GM18909 (cell line): ENCODE results near the gene TAF15.

ENCODE experiments used
- ATAC-seq: cut with Tn5 transposase; IDR thresholded peaks from one replicate; pipeline ENCODE4 v1.9.1; 2021; ENCODE audit warnings: mild to moderate bottlenecking; ENCODE audit not compliant: unreplicated experiment, poor library complexity

Gene TAF15

GRCh38 chr17:35808962-35809854, at the start of gene TAF15:
Gene TAF15 (plus strand): TSS chr17:35809484. CDS start chr17:35809570, 86 bp downstream.
- peak; percentile 95 for ATAC-seq

DNA sequence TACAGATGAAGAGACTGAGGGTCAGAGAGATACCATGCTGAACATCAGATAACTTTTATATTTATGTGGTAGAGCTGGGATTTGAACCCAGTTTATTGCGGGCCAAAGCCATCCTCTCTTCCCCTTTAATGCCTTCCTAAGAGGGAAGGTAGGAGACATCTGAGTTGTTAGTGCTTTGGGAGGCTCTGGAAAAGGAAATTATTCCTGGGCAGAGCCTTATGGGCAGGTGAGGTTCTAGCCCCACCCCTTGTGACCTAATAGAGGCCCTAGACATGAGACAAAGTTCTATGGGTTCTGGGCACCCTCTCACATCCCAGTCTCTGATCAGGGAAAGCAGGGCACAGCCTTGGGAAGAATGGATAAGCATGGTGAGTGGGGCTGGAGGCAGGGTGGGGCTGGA, 48.7 kb upstream of the TAF15 start, which contains the start of gene C17orf50:
Gene C17orf50 (plus strand): TSS at position 301 of the 400 bp plus-strand sequence. CDS start 55 bp downstream, at position 356.
- ATAC-seq: no peak

DNA sequence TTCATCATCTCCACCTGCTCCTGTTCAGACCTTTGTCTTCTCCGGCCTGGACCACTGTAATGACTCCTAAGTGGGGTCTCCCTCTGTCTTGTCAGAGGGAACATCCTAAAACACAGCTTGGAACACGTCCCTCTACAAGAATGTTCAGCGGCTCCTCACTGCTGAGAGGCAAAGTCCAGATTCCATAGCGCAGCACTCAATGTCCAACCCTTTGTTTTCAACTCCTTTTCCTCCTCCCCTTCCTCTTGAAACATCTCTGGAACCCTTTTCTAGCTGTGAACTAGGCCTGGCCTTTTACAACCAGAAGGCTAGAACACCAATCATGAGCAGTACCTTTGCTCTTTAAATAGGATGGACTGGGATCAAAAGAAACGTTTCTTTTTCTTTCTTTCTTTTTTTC, 47.7 kb upstream of the TAF15 start:
- ATAC-seq: no peak

DNA sequence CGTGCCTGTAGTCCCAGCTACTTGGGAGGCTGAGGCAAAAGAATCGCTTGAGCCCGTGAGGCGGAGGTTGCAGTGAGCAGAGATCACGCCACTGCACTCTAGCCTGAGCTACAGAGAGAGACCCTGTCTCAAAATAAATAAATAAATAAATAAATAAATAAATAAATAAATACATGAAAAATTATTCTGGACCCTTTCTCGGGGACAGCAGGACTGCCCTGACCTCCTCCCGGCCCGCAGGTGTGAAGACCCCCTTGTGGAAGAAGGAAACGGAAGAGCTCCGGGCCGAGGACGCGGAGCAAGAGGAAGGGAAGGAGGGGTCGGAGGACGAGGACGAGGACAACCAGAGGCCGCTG, 45.5 kb upstream of the TAF15 start:
- no peak for ATAC-seq

GRCh38 chr17:35764123-35764991, 44.9 kb upstream of the TAF15 start:
- peak; percentile 88 for ATAC-seq

GRCh38 chr17:35765086-35765710, 44.1 kb upstream of the TAF15 start:
- ATAC-seq: no peak

GRCh38 chr17:35765756-35766488, 43.4 kb upstream of the TAF15 start:
- no peak for ATAC-seq

DNA sequence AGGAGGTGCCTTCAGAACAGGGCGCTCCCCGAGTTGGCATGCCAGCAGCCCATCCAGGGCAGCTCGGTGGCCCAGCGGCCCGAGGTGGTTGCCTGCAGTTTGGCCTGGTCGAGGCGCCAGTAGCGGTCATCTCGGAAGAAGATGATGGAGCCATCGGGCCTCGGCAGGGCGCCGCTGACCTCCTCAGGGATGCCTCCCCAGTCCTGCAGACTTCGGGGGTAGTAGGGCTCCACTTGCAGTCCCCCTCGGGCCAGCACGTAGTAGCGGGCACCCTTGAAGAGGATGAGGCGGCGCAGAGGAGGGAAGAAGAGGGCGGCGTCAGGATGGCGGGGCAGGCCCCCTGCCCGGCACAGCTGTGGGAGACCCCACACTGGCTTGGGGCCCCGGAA, 42.8 kb upstream of the TAF15 start:
- ATAC-seq: no peak

DNA sequence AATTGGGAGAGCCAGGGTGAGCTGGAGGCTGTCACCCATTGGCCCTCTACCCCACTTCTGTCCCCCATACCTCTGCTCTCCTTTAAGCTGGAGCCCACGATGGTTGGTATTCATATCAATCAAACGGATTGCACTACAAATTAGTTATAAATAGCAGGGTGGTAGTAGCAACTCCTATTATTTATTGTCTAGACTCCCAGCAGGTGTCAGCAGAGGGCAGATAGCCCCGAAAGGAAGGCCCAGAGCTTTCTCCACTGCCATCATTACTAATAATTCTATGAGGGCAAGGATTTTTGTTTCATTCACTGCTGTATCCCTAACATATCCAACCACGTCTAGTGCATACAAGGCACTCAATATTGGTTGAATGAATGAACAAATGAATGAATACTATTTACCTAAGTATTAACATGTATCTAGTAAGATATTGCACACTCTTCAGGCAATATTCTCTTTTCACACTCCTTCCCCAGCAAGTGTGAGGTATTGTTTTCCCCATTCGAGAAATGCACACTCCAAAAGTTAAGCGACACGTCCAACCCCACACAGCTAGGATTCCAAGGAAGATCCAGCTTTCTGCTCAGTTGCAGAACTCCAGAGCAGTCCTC, 42.3 kb upstream of the TAF15 start:
- no peak for ATAC-seq

DNA sequence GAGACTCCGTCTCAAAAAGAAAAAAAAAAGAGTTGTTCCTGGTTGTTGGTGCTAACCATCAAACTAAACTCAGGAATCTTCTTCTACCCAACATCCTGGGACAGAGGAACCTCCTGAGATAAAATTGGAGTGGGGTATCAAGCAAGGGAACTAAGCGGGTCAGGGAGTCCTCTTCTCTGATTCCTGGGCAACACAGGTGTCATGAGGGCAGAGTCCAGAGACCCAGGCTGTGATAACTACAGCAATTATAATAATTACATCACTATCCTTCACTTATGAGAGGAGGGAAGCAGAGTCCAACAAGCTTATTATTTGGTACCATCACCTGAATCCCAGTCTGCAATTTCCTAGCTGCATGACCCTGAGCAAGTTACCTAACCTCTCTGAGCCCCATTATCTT, 40.5 kb upstream of the TAF15 start:
- ATAC-seq: no peak

DNA sequence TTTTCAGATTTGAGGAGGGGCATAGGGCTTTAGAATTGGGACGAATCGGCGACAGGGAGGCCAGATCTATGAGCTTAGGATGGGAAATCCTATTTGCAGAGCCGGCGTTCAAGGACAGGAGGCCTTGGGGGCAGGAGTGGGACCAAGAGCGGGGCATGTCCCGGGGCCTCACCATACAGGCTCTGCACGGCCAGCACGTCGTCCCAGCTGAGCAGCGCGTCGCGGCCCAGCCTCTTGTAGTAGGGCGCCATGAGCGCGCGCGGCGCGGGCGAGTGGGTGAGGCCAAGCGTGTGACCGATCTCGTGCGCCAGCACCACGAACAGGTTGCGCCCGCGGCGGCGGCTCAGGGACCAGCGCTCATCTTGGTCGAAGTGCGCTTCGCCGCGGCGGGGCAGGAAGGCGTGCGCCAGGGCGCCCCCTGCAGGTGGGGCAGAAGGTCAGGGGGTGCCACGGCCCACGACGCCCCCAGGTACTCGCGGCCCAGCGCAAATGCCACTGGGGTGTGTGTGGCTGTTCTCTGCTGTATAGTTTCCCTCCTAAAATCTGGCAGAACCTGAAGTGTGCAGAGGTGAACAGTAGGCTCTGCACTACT, 39.3 kb upstream of the TAF15 start:
- no peak for ATAC-seq

GRCh38 chr17:35773129-35773528, 36.2 kb upstream of the TAF15 start:
- ATAC-seq: no peak

- ATAC-seq: no peak
Observed at GRCh38 chr17:35773679-35774425, 35.4 kb upstream of the TAF15 start.

GRCh38 chr17:35774499-35774898, 34.8 kb upstream of the TAF15 start:
- ATAC-seq: no peak

DNA sequence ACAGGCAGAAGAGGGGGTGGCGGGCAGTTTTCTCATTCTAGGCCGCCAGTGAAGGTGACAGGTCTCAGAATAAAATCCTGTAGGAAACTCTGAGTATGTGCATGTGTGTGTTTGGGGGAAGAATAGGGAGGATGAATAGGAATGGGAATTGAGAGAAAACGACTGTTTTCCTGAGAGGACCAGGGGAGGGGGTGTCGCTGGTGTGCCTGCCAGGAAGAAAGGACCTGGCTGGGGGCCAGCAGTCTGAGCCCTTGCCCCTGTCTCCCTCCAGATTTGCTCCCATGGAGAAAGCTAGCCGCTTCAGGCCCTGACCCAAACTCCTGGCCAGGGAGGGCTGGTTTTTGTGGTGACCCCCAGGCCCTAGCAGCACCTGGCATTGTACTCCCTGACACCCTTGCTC, 34.2 kb upstream of the TAF15 start:
- ATAC-seq: no peak

- ATAC-seq: no peak
Observed at GRCh38 chr17:35775583-35775982, 33.7 kb upstream of the TAF15 start.

DNA sequence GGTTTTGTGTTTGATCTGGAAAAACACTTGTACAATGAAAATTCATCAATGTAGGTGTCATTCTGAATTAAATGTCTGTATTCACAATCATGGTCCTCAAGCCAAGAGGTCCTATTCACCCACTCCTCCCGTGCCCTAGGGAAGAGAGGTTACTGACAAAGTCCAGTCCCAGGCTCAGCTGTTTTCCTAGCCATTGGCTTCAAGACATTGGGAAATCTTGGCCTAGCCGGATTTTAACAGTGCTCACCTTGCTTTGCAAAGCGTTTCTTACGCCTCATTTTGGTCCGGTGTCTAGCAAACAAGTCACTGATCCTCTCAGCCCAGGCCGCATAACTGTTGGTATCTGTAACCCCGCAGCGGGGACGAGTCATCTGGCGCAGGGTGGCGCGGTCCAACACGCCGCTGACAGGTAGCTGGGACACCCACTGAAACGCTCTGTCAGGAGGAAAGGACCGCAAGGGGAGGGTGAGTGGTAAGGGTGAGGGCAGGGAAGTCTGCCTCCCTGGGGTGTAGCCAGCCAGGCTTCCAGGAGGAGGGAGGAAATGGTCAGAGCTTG, 30.6 kb upstream of the TAF15 start:
- no peak for ATAC-seq

DNA sequence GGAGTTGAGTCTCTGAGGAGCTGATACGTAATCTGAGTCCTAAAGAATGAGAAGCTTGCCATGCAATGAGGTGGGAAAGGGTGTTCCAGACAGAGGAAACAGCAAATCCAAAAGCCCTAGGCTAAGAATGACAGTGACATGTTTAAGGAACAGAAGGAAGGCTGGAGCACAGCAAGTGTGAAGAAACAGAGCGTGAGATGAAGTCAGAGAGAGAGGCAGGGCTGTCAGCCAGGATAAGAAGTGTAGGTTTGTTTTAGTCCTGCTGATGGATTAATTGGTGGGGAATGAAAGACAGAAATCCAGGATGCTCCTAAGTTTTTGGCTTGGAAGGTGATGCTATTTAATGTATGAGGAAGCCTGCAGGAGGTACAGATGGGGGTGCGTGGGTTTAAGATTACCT, 28.3 kb upstream of the TAF15 start:
- no peak for ATAC-seq
